Measurements from ENCODE around the gene C1orf226.

Gene C1orf226

DNA sequence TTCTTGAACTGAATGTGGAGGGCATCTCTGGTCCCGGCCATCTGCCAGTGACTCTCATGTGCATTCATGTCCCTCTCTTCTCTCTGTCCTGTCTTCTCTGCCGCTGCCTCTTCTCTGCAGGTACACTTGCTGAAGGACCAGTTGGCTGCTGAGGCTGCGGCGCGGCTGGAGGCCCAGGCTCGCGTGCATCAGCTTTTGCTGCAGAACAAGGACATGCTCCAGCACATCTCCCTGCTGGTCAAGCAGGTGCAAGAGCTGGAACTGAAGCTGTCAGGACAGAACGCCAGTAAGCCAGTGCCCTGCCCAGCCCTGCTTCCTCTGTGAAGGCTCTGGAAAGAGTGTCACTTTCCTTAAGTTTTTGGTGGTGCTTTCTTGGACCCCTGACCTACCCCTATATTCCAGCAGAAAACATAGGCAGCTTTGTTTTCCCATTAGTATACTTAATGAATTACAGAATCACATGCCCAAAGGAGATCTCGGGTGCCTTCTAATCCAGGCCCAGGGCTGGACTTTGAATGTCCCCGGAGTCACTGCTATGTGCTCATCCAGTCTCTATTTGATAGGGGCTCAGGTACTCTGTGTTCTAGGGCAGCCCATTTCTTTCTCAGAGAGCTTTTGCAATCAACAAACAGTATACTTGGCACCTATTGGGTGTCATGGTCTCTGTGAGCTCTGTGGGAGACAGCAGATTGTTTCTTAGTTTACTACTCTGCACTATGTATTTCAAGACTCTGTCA, 16.1 kb upstream of the C1orf226 start:
- no peak for DNase-seq (ENCODE audit: low read depth, low spot score)

- DNase-seq (ENCODE audit: low read depth, low spot score) = no peak
Measured at GRCh38 chr1:162366149-162366548, 15.4 kb upstream of the C1orf226 start.

DNA sequence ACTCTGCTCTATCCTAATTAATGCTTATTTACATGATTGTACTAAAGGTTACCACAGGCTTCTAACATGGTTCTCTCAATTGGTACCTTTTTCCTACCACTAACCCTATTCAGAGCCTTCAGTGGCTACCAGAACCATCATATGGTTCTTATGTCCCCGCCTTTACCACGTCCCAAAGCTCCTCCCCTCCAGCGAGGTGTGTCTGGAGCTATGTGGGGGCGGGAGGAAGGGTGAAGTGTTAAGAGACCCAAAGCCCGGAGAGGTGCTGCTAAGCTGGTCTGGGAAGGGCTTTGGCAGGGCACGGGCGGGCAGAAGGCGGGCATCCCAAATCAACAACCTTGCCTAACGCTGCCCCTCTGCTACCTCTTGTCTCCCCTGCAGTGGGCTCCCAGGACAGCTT, 14.9 kb upstream of the C1orf226 start:
- no peak for DNase-seq (ENCODE audit: low read depth, low spot score)

GRCh38 chr1:162367073-162367472, 14.5 kb upstream of the C1orf226 start:
- no peak for DNase-seq (ENCODE audit: low read depth, low spot score)

GRCh38 chr1:162367772-162368171, 13.8 kb upstream of the C1orf226 start:
- DNase-seq (ENCODE audit: low read depth, low spot score) = no peak

GRCh38 chr1:162368451-162368850, 13.1 kb upstream of the C1orf226 start:
- DNase-seq (ENCODE audit: low read depth, low spot score) = no peak

- no peak for DNase-seq (ENCODE audit: low read depth, low spot score)
Measured at GRCh38 chr1:162369571-162369970, 12.0 kb upstream of the C1orf226 start.

DNA sequence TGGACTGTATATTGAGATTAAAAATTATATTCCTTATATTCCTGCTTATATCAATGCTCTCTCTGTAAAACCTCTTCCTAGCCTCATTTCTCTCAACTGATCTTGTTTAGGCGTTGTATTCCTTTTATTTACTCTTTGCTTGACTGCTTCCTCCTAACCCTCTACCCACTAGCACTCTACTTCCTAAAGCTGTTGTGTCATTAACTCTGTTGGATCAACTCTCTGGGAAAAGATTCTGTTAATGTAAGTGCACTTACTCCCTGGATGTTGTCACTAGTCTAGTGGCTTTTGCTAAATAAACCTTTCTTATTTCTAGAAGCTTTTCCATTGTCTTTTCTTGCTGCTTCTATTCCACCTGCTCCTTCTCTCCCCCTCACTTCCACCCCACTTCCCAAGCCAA, 11.4 kb upstream of the C1orf226 start:
- DNase-seq (ENCODE audit: low read depth, low spot score) = no peak

GRCh38 chr1:162370721-162371120, 10.8 kb upstream of the C1orf226 start:
- no peak for DNase-seq (ENCODE audit: low read depth, low spot score)

- no peak for DNase-seq (ENCODE audit: low read depth, low spot score)
Measured at GRCh38 chr1:162371611-162372010, 9.9 kb upstream of the C1orf226 start.

DNA sequence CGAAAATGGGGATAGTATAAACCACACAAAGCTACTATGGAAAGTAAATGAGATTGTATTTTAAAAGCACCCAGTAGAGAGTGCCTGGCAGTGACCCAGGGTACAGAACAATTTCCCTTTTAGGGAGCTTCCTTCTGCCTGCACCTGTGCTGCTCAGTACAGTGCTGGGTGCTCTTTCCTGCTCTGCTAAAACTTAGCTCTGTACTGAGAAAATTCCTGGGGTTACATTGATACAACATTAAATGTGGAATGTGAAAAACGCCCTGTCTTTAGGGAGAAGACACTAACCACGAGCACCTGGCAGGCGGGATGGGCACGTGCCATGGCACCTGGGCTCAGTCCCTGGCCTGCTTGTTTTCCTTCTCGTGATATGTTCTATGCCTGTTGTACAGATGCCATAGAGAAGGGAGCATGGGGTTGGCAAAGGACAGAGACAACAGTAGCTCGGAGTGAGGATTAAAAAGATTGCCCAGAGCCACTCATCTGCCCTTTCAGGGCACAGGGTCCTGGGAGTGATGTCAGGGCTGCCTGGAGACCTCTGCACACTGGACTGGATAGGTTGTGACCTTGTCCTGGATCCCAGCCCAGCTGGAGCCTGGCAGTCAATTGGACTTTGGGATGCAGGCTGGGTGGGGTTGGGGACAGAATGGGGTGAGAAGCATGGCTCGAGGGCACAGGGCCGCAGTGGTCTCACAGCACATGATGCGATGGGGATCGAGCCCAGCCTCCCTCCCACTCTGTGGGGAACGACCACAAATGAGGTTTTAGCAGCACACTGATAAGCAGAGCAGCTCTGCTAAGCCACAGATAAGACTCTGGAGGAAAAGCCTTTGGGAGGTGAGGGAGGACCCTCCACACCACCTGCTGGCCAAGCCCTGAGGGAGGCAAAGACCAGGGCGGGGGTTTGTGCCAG, 9.1 kb upstream of the C1orf226 start:
- DNase-seq (ENCODE audit: low read depth, low spot score) = no peak

DNA sequence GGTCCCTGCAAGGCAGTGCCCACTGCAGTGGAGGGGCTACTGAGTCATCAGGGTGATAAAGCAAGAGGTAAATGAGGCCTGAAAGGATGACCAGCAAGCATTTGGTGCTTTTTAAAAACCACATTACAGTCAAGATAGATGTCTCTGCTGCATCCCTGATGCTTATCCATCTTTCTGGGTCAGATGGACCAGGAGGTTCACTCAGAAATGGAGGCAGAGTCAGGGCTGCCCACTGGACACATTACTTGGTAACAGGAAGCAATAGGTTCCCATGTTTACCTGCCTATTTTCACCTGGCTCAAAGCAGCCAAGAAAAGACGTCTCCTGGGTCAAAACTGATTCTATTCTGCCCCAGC, 8.5 kb upstream of the C1orf226 start:
- DNase-seq (ENCODE audit: low read depth, low spot score) = no peak

- DNase-seq (ENCODE audit: low read depth, low spot score) = no peak
Measured at GRCh38 chr1:162373541-162374260, 7.8 kb upstream of the C1orf226 start.

- no peak for DNase-seq (ENCODE audit: low read depth, low spot score)
Measured at GRCh38 chr1:162374406-162374805, 7.1 kb upstream of the C1orf226 start.

DNA sequence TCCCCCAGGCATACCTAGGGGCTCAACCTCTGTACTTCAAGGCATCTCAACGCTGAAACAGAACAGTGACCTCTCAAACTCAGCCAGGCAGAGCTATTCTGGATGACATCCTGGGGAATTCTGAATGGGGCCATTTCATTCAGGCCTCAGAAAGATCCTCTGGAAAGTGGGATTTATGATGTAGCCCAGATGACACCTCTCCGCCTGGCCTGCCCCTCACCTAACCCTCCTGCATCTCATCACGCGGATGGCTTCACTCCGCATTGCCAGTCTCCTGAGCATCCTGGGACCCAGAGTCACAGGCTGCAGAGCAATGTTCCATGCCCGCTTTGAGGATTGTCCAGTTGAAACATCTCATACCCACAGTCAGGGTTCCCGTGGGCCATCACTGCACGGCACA, 6.1 kb upstream of the C1orf226 start:
- DNase-seq (ENCODE audit: low read depth, low spot score) = no peak

- no peak for DNase-seq (ENCODE audit: low read depth, low spot score)
Measured at GRCh38 chr1:162376691-162377090, 4.8 kb upstream of the C1orf226 start, which contains the start of gene SPATA46. Gene SPATA46, minus strand, starts transcription at chr1:162376854. Its CDS starts 64 bp downstream, at chr1:162376790.

GRCh38 chr1:162380061-162380846, 1.3 kb upstream of the C1orf226 start:
- DNase-seq (ENCODE audit: low read depth, low spot score) = no peak

GRCh38 chr1:162381941-162382750, 618 bp downstream of the C1orf226 start:
- no peak for DNase-seq (ENCODE audit: low read depth, low spot score)

- DNase-seq (ENCODE audit: low read depth, low spot score) = no peak
Measured at GRCh38 chr1:162383091-162383490, 1.6 kb downstream of the C1orf226 start.

DNA sequence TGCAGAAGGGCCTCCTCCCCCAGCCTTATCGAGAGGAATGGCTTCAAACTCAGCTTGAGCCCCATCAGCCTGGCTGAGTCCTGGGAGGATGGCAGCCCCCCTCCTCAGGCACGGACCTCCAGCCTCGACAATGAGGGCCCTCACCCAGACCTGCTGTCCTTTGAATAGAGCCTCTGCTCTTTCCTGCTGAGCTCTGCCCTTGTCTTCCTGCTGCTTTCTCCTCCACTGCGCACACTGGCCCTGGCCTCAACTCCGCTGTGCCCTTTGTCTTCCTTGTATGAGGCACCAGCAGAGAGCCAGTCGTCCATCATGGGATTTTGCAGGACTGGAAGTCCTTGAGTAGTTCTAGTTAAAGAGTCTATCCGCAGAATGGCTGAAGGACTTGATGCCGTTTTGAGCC, 2.0 kb downstream of the C1orf226 start:
- DNase-seq (ENCODE audit: low read depth, low spot score) = no peak

- no peak for DNase-seq (ENCODE audit: low read depth, low spot score)
Measured at GRCh38 chr1:162384116-162384515, 2.6 kb downstream of the C1orf226 start.
